CD4-positive, alpha-beta memory T cell (primary cell): ENCODE data around the gene RANGAP1. TPM values are rescaled to one million over a fixed set of nuclear protein-coding genes. Genes with fewer than 3 reads are reported as not detected.
A peak's percentile ranks its signal among the peaks of the same experiment; 100 is the strongest.

Experiments used
- CTCF ChIA-PET: fragments of 350-600 bp; sonication (Branson Sonifier 250); formaldehyde crosslinking; loops from one replicate; lab custom pipeline; 2021; ENCODE audit warnings: inconsistent platforms; ENCODE audit not compliant: partially characterized antibody; lab: Charles Lee
- POLR2A ChIA-PET: fragments of 350-600 bp; sonication (Branson Sonifier 250); formaldehyde crosslinking; loops from one replicate; lab custom pipeline; 2021; ENCODE audit not compliant: partially characterized antibody; lab: Charles Lee
- DNase-seq, 5 donors: peaks; one replicate each; pipeline versions ENCODE4 v3.0.0 to v3.0.0-alpha.2; 2020 to 2022; ENCODE audit warnings: mixed read lengths in 1 of 5
- H3K27ac ChIP-seq: one replicate; pipeline ENCODE4 v1.7.0; 2013; ENCODE audit warnings: low read depth, low read length
- H3K27me3 ChIP-seq: 2 replicates; pipeline ENCODE4 v1.7.0; 2013; ENCODE audit warnings: mild to moderate bottlenecking, low read length, moderate library complexity; ENCODE audit not compliant: insufficient read depth
- H3K36me3 ChIP-seq: 2 replicates; pipeline ENCODE4 v1.7.0; 2013; ENCODE audit warnings: mild to moderate bottlenecking, low read length, moderate library complexity; ENCODE audit not compliant: insufficient read depth
- H3K4me1 ChIP-seq: 2 replicates; pipeline ENCODE4 v1.7.0; 2013; ENCODE audit warnings: mild to moderate bottlenecking, low read length, moderate library complexity; ENCODE audit not compliant: insufficient read depth
- H3K4me3 ChIP-seq, 2 donors: one replicate each; pipeline ENCODE4 v1.7.0; 2013; ENCODE audit warnings: low read length in 2 of 2, mild to moderate bottlenecking in 1 of 2
- H3K9me3 ChIP-seq, 2 donors: one replicate each; pipeline ENCODE4 v1.7.0; 2013; ENCODE audit warnings: low read length in 2 of 2, control low read depth in 1 of 2; ENCODE audit not compliant: control insufficient read depth in 1 of 2
- H3K27ac Mint-ChIP-seq, 7 donors: one replicate each; pipeline ENCODE4 v1.8.0; 2020 to 2021; ENCODE audit warnings: mixed read lengths in 7 of 7, mild to moderate bottlenecking in 6 of 7, inconsistent platforms in 3 of 7, moderate library complexity in 3 of 7
- H3K27me3 Mint-ChIP-seq, 2 donors: one replicate each; pipeline ENCODE4 v1.8.0; 2020 to 2021; ENCODE audit warnings: mixed read lengths in 2 of 2
- H3K36me3 Mint-ChIP-seq, 2 donors: one replicate each; pipeline ENCODE4 v1.8.0; 2020 to 2021; ENCODE audit warnings: mixed read lengths in 2 of 2, inconsistent platforms in 1 of 2, mild to moderate bottlenecking in 1 of 2
- H3K4me1 Mint-ChIP-seq, 4 donors: one replicate each; pipeline ENCODE4 v1.8.0; 2020 to 2021; ENCODE audit warnings: mixed read lengths in 4 of 4, mild to moderate bottlenecking in 1 of 4
- H3K4me3 Mint-ChIP-seq, 8 donors: one replicate each; pipeline ENCODE4 v1.8.0; 2020 to 2021; ENCODE audit warnings: mixed read lengths in 8 of 8, mild to moderate bottlenecking in 7 of 8, moderate library complexity in 6 of 8, inconsistent platforms in 3 of 8
- H3K9me3 Mint-ChIP-seq, 8 donors: one replicate each; pipeline ENCODE4 v1.8.0; 2020 to 2021; ENCODE audit warnings: mixed read lengths in 8 of 8, mild to moderate bottlenecking in 5 of 8, inconsistent platforms in 3 of 8, moderate library complexity in 1 of 8
- intact Hi-C: fragments of 100-400 bp; cut with micrococcal nuclease; formaldehyde crosslinking; loops from one replicate; pipeline ENCODE4 v1.15.1; 2023
- polyA plus RNA-seq, 2 donors: library from polyadenylated mRNA; unstranded; fragments of 300-500 nt; fragmentation: Illumina TruSeq; gene quantifications; one replicate each; pipeline ENCODE4 v1.2.3, GENCODE V29; 2021
- total RNA-seq, 2 experiments: library from RNA; stranded (reverse); gene quantifications; one replicate each; pipeline ENCODE4 v1.2.3, GENCODE V29; 2021

RANGAP1 gene
- total and polyA plus RNA-seq, 4 experiments from 2014 or later, result 12.7 to 74.7 (median 50.7) TPM

DNA sequence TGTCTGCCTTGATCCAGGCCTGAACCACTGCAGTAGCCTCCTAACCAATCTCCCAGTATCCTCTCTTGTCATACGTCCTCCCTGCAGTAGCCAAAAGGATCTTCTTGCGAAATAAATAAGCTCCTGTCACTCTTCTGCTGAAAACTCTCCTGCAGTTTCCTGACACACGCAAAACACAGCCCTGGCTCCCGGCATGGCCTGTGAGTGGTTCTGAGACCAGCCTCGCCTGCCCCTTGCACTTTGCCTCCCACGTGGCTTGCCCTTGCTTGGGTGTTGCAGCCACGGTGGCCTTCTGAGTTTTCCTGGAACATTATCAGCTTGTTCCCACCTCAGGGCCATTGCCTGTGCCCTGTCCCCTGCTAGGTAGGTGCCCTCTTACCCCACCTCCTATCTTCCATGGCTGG is 22.6 kb upstream of the RANGAP1 start:
- Histone ChIP-seq H3K4me3 (no peak overlapping the region), H3K36me3 (peaks cover 5% of the 10 kb centered on the region), H3K27ac (no peak overlapping the region), H3K27me3 (no peaks in the 10 kb centered on the region), H3K9me3 (no peaks in the 10 kb centered on the region), H3K4me1 (peaks cover 11% of the 10 kb centered on the region)
- no peak for DNase-seq
- Mint-ChIP-seq H3K27me3 (no peaks in the 10 kb centered on the region), H3K27ac (peak overlapping the region in 4 of 7 donors; percentile 48 to 75 (median 66)), H3K9me3 (no peaks in the 10 kb centered on the region), H3K4me1 (peaks cover 24 to 57% (median 34%) of the 10 kb centered on the region in 4 donors), H3K36me3 (peaks cover 6 to 27% of the 10 kb centered on the region in 2 donors), H3K4me3 (no peak overlapping the region)
- POLR2A ChIA-PET, result interaction anchor here (1.5 kb wide), 1 partner anchor 22 kb away, joined by 7 read pairs; the partner anchor contains the start of gene RANGAP1
- intact Hi-C loops, result no loop called here
- CTCF ChIA-PET, result no interaction called here

DNA sequence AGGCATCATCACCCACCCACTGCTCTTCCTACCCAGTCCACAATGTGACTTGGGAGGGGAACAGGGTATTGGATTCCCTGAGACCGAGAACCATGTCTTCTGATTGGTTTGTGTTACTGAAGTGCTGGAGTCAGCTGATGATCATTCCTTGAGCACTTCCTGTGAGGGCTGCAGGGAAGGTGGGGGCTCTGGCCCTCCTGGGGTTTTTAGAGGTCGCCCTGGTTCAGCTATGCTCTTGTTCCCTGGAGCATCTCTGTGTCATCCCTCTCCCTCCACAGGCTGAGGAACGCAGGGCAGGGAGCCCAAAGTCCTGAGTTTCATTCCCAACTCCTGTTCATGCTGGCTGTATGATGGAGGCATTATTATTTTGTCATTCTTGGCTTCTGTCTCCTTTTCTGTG is 22.1 kb upstream of the RANGAP1 start:
- peaks cover 15% of the 10 kb centered on the region for H3K4me1 ChIP-seq
- peaks cover 6 to 29% of the 10 kb centered on the region in 2 donors for H3K36me3 Mint-ChIP-seq
- CTCF ChIA-PET, result no interaction called here
- POLR2A ChIA-PET, result interaction anchor here (1.5 kb wide), 1 partner anchor 22 kb away, joined by 7 read pairs; the partner anchor contains the start of gene RANGAP1
- peak overlapping the region in 3 of 7 donors; percentile 14 to 75 (median 48) for H3K27ac Mint-ChIP-seq
- H3K9me3 Mint-ChIP-seq, result no peaks in the 10 kb centered on the region
- H3K4me3 Mint-ChIP-seq, result no peak overlapping the region
- intact Hi-C loops, result no loop called here
- no peaks in the 10 kb centered on the region for H3K27me3 ChIP-seq
- no peak overlapping the region for H3K4me3 ChIP-seq
- H3K4me1 Mint-ChIP-seq, result peaks cover 29 to 62% (median 38%) of the 10 kb centered on the region in 4 donors
- H3K9me3 ChIP-seq, result no peaks in the 10 kb centered on the region
- no peaks in the 10 kb centered on the region for H3K27me3 Mint-ChIP-seq
- no peak for DNase-seq
- H3K27ac ChIP-seq, result no peak overlapping the region
- H3K36me3 ChIP-seq, result peaks cover 5% of the 10 kb centered on the region

DNA sequence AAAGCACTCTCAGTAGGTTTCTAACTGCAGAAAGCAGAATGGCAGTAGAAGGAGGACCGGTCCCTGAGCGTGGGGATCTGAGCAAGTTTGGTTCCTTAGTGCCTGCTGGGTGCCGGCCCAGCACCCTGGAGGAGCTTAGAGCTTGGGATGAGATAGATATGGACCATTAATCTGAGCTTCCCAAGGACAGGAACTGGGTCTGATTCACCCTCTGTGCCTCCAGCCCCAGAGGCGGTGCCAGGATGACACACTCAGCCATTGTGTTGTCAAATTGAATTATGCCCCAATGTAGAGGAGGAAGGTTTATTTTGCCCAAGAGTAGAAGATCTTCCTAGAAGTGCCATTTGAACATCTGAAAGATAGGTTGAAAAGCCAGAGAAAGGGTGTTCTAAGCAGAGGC is 19.7 kb upstream of the RANGAP1 start:
- POLR2A ChIA-PET, result no interaction called here
- no peak overlapping the region for H3K4me3 Mint-ChIP-seq

DNA sequence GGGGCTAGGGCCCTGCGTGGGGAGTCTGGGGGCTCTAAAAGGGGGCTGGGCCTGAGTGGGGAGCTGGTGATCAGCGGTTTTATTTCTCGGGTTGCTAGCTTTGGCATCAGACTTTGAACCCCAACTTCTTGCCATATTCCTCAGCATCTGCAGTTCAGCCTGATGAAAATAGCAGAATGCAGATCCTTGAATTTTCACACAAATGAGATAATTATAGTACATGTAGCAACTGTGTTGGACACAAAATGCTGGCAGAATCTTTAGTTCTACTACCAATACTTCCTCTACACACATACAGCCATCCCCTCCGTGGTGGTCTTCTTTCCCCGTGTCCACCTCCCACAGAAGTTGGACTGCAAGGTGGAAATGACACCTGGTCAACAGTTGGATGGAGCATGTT is 16.8 kb upstream of the RANGAP1 start:
- Histone ChIP-seq H3K4me1 (peaks cover 28% of the 10 kb centered on the region), H3K27me3 (no peaks in the 10 kb centered on the region), H3K9me3 (no peaks in the 10 kb centered on the region), H3K4me3 (peak overlapping the region; percentile 34 to 76), H3K27ac (peak overlapping the region; percentile 88), H3K36me3 (peaks cover 5% of the 10 kb centered on the region)
- DNase-seq, result no peak
- peaks cover 0 to 22% of the 10 kb centered on the region in 2 donors for H3K36me3 Mint-ChIP-seq
- intact Hi-C loops, result loop anchor here (5.0 kb wide), 1 partner anchor 66 kb away; no protein-coding TSS in a partner anchor
- no peaks in the 10 kb centered on the region for H3K9me3 Mint-ChIP-seq
- peak overlapping the region; percentile 74 to 95 (median 89) for H3K27ac Mint-ChIP-seq
- ChIA-PET CTCF (interaction anchor here (1.3 to 2.1 kb wide), 2 partner anchors 16 to 65 kb away, joined by 4 to 6 read pairs; partner anchors contain the start of gene RANGAP1), POLR2A (interaction anchor here (0.6 to 3.7 kb wide), 5 partner anchors 17 to 144 kb away, joined by 3 to 111 read pairs (median 4); partner anchors contain the start of genes RANGAP1, TEF and TOB2)
- peak overlapping the region; percentile 86 to 92 (median 88) for H3K4me3 Mint-ChIP-seq
- no peaks in the 10 kb centered on the region for H3K27me3 Mint-ChIP-seq
- peaks cover 25 to 50% (median 36%) of the 10 kb centered on the region in 4 donors for H3K4me1 Mint-ChIP-seq

More for the DNA sequence above, 19.7 kb upstream of the RANGAP1 start:
- no peaks in the 10 kb centered on the region for H3K9me3 ChIP-seq
- H3K4me3 ChIP-seq, result no peak overlapping the region
- H3K27ac Mint-ChIP-seq, result peak overlapping the region in 3 of 7 donors; percentile 32 to 77 (median 53)
- H3K36me3 Mint-ChIP-seq, result peaks cover 6 to 28% of the 10 kb centered on the region in 2 donors
- H3K27me3 Mint-ChIP-seq, result no peaks in the 10 kb centered on the region
- peaks cover 31 to 62% (median 40%) of the 10 kb centered on the region in 4 donors for H3K4me1 Mint-ChIP-seq
- peaks cover 5% of the 10 kb centered on the region for H3K36me3 ChIP-seq
- H3K27ac ChIP-seq, result no peak overlapping the region
- CTCF ChIA-PET, result no interaction called here
- peaks cover 26% of the 10 kb centered on the region for H3K4me1 ChIP-seq
- intact Hi-C loops, result no loop called here
- H3K9me3 Mint-ChIP-seq, result no peaks in the 10 kb centered on the region
- no peaks in the 10 kb centered on the region for H3K27me3 ChIP-seq
- no peak for DNase-seq

DNA sequence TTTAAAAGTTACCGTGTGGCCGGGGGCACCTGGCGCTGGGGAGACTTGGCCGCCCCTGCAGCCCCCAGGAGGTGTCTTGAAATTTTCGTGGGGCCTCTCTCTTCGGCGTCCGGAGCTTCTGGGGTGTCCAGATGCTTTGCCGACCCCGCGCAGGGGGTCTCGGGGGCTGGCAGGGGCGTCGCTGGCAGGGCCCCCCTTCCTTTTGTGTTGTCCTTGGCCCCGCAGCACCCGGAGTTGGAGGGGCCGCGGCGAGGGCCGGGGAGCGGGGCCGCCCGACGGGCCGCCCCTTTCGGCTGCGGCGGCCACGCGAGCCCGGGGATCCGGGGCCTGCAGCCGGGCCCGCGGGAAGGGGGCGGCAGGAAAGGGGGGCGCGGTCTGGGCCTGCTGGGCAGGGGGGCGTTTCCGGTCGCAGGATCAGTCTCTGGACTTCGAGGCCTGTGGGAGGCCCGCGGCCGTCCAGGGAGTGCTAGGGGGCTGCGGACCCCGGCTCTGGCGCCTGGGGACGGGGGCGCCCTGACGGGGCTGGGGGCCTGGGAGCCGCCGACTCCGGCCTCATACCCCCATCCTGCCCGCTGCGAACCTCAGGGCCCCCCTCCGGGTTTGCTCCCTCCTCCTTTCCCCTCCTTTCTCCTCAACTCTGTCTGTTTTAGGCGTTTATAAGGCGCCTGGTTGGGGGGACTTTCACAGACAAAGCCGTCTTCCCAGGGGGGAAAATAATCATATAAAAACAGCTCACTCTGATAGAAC is 16.2 kb upstream of the RANGAP1 start:
- POLR2A ChIA-PET, result interaction anchor here (0.6 to 3.7 kb wide), 11 partner anchors 16 to 1983 kb away, joined by 3 to 111 read pairs (median 4); partner anchors contain the start of genes PHF5A, RANGAP1, RBX1 and RPL3

DNA sequence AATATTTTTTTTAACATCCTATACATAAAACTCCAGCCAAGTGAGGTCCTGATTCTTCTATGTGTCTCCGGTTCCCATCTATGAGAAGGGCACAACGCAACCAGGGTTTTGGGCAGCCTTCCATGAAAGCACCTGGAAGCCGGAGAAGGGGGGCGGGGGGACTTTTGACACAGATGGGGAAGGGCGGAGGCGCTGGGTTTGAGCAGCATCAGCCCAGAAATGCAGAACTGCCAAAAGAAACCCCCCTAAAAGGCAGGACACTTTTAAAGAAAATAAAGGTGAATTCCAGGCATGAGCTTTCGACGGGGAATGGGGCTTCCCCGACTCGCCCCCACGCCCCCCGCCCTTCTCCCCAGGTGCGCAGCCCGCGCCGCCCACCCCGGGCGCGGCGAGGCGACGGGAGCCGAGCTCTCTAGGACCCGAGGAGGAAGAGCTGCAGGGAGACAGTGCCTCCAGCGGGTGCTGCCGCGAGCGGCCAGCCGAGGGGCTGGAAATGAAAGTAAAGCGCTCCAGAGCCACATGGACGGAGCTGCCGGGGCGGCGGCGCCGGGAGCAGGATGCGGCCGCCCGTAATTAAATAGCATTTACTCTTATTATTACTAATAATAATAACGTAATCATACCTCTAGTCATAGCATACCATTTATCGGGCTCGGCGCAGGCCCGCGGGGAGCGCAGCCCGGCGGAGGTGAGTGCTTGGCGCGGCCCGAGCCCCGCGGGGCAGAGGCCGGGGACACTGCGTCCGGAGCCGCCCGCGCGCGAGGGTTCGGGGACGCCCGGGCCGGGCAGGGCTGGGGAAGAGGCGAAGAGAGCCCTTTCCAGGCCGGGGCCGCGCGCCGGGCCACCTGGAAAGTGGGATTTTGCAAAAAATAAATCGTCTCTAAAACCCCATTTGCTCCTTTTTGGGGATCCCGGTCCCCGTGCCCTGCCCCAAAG is 15.4 kb upstream of the RANGAP1 start, which contains the start of gene ZC3H7B:
ZC3H7B (plus strand) TSS at position 441 of the 936 bp plus-strand sequence. CDS start 19,136 bp downstream, outside the sequence.
- H3K27ac ChIP-seq, result peak within 1 kb of the TSS; percentile 88
- peaks cover 19 to 38% (median 30%) of the 10 kb centered on the region in 4 donors for H3K4me1 Mint-ChIP-seq
- H3K27me3 Mint-ChIP-seq, result no peaks in the 10 kb centered on the region
- no peaks in the 10 kb centered on the region for H3K27me3 ChIP-seq
- peaks cover 0 to 15% of the 10 kb centered on the region in 2 donors for H3K36me3 Mint-ChIP-seq
- peaks cover 24% of the 10 kb centered on the region for H3K4me1 ChIP-seq
- intact Hi-C loops, result loop anchor here (1.0 to 5.0 kb wide), 4 partner anchors 15 to 379 kb away; partner anchors contain the start of gene RANGAP1
- POLR2A ChIA-PET, result interaction anchor here (0.9 to 3.7 kb wide), 11 partner anchors 15 to 1982 kb away, joined by 3 to 111 read pairs (median 4); partner anchors contain the start of genes PHF5A, RANGAP1, RBX1 and RPL3
- H3K4me3 ChIP-seq, result peak within 1 kb of the TSS; percentile 54 to 76
- CTCF ChIA-PET, result interaction anchor here (0.7 to 1.8 kb wide), 11 partner anchors 9 to 167 kb away, joined by 3 to 11 read pairs (median 5); partner anchors contain the start of genes PHF5A, RANGAP1 and TEF
- DNase-seq, result peak; percentile 84 to 92 (median 85)
- peak within 1 kb of the TSS; percentile 86 to 89 (median 88) for H3K4me3 Mint-ChIP-seq
- H3K27ac Mint-ChIP-seq, result peak within 1 kb of the TSS; percentile 83 to 97 (median 96)
- H3K9me3 ChIP-seq, result no peaks in the 10 kb centered on the region
- H3K36me3 ChIP-seq, result no peaks in the 10 kb centered on the region
- no peaks in the 10 kb centered on the region for H3K9me3 Mint-ChIP-seq

More for the DNA sequence above, 16.2 kb upstream of the RANGAP1 start:
- Histone ChIP-seq H3K9me3 (no peaks in the 10 kb centered on the region), H3K27ac (peak overlapping the region; percentile 88), H3K4me3 (peak overlapping the region; percentile 42 to 76), H3K27me3 (no peaks in the 10 kb centered on the region), H3K36me3 (peaks cover under 1% of the 10 kb centered on the region), H3K4me1 (peaks cover 24% of the 10 kb centered on the region)
- H3K9me3 Mint-ChIP-seq, result no peaks in the 10 kb centered on the region
- CTCF ChIA-PET, result interaction anchor here (1.1 to 2.1 kb wide), 9 partner anchors 9 to 166 kb away, joined by 3 to 11 read pairs (median 5); partner anchors contain the start of genes PHF5A, RANGAP1 and TEF
- H3K36me3 Mint-ChIP-seq, result peaks cover 0 to 16% of the 10 kb centered on the region in 2 donors
- intact Hi-C loops, result loop anchor here (5.0 kb wide), 1 partner anchor 65 kb away; no protein-coding TSS in a partner anchor
- H3K4me1 Mint-ChIP-seq, result peaks cover 20 to 44% (median 31%) of the 10 kb centered on the region in 4 donors
- no peaks in the 10 kb centered on the region for H3K27me3 Mint-ChIP-seq
- peak overlapping the region; percentile 86 to 92 (median 88) for H3K4me3 Mint-ChIP-seq
- peak overlapping the region; percentile 74 to 95 (median 89) for H3K27ac Mint-ChIP-seq
- peak in 2 of 5 donors; percentile 8 to 24 for DNase-seq
